Hematopoietic multipotent progenitor cell treated with erythropoietin and hydrocortisone succinate and interleukin-3 and kit ligand, for 15 days (in vitro differentiated cells): ENCODE measurements around the gene KRTAP4-9.
"Not testable (repeated sequence)": the region's sequence is repeated elsewhere in the genome, so short reads cannot be mapped to it uniquely, and the experiment has no call there.

ENCODE experiments used
- DNase-seq: peaks from one replicate; pipeline ENCODE4 v3.0.0-alpha.2; 2015; ENCODE audit warnings: low spot score

KRTAP4-9 gene

DNA sequence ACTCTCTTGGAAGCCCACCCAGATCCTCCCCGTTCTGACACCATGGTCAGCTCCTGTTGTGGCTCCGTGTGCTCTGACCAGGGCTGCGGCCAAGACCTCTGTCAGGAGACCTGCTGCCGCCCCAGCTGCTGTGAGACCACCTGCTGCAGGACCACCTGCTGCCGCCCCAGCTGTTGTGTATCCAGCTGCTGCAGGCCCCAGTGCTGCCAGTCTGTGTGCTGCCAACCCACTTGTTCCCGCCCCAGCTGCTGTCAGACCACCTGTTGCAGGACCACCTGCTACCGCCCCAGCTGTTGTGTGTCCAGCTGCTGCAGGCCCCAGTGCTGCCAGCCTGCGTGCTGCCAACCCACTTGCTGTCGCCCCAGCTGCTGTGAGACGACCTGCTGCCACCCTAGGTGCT lies at the start of gene KRTAP4-9:
Gene KRTAP4-9 (plus strand): TSS at position 43 of the 400 bp plus-strand sequence. CDS start 0 bp downstream, at position 43.
- not testable (repeated sequence) for DNase-seq

DNA sequence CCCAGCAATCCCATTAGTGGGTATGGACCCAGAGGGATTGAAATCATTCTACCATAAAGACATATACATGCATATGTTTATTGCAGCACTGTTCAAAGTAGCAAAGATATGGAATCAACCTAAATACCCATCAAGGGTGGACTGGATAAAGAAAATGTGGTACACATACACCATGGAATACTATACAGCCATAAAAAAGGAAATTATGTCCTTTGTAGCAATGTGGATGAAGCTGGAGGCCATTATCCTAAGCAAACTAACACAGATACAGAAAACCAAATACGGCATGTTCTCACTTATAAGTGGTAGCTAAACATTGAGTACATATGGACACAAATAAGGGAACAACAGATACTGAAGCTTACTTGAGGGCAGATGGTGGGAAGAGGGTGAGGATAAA lies 47.6 kb upstream of the KRTAP4-9 start:
- no peak for DNase-seq

DNA sequence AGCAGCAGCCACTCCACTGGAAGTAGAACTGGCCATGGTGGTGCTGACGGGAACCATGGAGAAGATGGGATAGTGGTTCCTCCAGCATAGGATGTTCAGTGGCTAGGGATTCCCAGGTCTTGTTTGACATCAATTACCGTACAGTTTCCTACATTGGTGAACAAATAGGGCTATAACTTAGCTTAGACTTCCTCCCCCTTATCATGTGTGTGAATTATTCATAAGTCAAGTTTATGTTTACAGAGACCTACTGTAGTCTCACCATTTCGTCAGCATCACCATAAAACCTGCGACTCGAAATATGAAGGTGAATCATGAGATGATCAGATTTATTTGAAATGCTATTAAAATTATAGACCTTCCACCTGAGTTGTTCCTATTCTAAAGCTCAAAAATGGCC lies 46.4 kb upstream of the KRTAP4-9 start:
- no peak for DNase-seq

DNA sequence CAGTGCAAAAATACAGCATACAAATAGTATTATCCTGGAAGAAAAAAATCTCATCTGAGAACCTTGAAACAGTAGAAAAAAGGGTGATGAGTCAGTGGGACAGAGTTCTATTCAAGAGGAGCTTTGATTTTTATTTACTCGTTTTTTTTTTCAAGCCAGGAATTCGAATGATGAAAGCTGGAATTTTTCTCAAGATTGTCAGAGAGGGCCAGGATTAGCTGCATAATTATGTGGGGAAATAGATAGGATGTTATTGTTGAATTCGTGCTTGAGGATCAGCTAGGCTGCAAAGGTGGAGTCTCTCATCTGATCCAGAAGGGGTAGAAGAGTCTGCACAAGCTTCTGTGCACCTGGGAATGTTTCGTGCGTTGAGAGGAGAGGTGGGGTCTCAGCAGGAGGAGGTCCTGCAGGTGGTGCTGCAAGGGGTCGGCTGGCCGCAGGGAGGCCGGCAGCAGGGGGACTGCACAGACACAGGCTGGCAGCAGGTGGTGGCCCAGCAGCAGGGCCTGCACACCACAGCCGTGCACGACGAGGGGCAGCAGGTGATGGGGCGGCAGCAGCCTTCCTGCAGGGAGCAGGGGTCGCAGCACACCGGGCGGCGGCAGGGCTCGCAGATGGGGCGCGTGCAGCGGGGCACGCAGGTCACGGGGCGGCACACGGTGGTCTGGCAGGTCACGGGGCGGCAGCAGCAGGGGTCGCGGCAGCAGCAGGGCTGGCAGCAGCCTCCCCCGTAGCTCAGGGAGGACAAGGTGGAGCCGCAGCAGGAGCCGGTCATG lies 45.7 kb upstream of the KRTAP4-9 start:
- not testable (repeated sequence) for DNase-seq

DNA sequence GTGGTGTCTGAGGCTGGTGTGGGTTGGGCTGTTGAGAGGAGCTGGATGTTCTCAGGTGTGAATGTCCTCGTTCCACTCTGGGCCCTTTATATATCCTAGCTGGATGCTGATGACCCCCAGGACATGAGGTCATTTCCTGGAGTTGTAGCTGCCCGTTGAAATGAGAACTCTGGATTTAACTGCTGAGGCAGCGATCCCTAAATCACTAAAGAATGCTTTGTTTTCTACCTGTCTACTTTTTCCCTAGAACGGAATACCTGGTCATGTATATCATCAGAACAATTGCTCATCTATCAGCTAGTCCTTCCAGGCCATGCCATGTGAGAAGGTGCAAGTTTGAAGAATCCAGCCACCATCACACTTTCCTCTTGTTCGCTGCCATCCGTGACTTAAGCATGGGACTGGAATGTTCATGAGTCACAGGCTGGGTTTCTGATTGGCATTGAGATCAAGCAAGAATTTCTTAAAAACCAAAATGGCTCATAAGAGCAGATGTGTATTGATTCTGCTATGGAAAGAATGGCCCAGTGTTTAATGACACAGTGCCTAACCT lies 45.1 kb upstream of the KRTAP4-9 start, which contains the start of gene KRTAP2-3:
Gene KRTAP2-3 (minus strand): TSS at position 63 of the 553 bp plus-strand sequence. CDS start 64 bp downstream, outside the sequence.
- DNase-seq: no peak

DNA sequence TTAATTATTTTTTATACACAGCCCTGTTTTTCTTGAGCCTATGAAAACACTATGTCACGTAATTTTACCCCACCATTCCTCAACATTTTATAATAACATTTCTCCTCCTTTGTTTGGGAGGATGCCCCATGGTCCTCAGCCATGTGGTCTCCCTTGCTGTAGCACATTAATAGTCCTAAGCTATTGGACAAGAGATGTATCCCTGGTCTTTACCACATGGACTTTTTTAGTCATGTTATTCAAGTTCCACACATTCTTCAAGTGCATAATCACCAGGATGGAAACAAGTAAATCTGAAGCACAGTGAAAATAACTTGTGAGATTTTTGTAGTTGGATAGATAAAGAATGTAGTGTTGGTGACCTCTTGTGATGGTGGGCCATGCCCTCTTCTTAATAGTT lies 43.2 kb upstream of the KRTAP4-9 start:
- DNase-seq: no peak

DNA sequence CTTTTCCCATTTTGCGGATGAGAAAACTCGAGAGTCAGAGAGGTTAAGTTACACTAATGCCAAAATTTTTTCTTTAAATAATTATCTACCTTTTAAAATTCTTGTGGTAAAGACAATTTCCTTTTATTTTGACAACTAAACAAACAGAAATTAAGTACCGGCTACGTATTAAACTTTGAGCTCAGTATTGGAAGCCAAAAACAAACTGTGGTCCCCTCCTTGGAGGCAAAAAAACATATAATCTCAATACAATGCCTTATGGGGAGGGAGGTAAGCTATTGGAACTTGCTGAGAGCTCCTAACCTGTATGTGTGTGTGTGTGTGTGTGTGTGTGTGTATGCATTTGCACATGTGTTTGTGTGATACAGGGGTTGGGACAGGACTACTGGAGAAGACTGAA lies 41.7 kb upstream of the KRTAP4-9 start:
- DNase-seq: no peak

GRCh38 chr17:41064301-41064700 lies 40.9 kb upstream of the KRTAP4-9 start:
- DNase-seq: no peak

- not testable (repeated sequence) for DNase-seq
These were observed 40.0 kb upstream of the KRTAP4-9 start for GRCh38 chr17:41065016-41065689.

DNA sequence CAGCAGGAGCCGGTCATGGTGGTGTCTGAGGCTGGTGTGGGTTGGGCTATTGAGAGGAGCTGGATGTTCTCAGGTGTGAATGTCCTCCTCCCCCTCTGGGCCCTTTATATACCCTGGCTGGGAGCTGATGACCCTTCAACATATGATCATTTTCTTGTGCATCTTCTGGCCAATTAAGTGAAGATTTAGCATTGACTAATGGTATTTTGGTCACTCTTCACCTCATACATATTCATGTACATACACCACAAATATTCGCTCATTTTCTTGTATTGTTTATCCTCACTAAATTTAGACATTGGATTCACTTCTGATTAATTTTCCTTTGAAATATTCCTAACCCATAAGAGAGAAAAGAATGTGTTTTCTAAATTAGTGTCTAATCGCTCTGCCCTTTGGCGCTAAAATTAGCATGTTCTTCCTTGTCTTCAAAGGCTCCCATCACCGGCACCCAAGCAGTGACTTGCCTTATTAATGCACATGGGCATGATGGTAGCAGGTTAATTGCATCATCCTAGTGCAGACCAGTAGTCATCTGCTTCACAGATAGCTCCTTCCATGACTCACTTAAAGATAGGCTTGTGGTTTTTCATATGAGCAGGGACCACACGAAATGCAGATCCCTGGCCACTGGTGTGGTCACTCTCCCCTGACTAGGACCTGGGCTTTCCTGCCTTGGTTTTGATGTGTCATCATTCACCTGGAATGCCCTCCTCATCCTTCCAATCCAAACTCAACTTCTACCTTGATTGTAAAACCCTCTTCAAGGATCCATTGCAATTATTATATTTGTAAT lies 39.2 kb upstream of the KRTAP4-9 start, which contains the start of gene KRTAP2-4:
Gene KRTAP2-4 (minus strand): TSS at position 51 of the 796 bp plus-strand sequence. CDS start 34 bp downstream, at position 17.
- DNase-seq: no peak

DNA sequence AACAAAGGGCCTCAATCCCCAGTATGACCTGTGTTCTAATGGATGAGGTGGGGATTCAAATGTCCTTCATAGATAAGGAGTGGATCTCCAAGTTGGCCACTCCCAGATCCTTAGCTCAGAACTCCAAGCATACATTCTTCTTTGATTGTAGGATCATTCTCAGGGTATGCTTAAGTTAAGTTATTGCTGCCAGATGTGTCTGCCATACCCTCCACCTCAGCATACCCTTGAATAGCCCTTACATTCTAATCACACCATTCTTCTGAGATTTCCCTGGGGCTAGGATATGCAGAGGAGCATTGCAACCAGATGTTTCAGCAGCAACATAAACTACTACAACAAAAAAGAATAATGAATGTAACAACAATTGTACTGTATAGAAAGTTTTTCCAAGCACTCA lies 37.9 kb upstream of the KRTAP4-9 start:
- no peak for DNase-seq

DNA sequence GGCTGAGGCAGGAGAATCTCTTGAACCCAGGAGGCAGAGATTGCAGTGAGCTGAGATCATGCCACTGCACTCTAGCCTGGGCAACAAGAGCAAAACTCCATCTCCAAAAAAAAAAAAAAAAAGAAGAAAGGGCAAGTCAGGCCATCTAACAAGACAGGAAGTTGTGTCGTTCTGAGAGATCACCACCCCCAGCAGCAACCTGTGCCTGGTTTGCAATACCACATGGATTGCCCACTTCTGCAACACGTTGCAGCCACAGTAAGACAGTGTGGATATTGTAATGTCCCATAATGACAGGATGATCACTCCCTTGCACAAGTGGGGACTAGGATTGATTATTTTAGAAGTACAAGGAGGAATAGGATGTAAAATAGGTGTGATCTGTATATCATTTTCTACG lies 36.2 kb upstream of the KRTAP4-9 start:
- DNase-seq: no peak

DNA sequence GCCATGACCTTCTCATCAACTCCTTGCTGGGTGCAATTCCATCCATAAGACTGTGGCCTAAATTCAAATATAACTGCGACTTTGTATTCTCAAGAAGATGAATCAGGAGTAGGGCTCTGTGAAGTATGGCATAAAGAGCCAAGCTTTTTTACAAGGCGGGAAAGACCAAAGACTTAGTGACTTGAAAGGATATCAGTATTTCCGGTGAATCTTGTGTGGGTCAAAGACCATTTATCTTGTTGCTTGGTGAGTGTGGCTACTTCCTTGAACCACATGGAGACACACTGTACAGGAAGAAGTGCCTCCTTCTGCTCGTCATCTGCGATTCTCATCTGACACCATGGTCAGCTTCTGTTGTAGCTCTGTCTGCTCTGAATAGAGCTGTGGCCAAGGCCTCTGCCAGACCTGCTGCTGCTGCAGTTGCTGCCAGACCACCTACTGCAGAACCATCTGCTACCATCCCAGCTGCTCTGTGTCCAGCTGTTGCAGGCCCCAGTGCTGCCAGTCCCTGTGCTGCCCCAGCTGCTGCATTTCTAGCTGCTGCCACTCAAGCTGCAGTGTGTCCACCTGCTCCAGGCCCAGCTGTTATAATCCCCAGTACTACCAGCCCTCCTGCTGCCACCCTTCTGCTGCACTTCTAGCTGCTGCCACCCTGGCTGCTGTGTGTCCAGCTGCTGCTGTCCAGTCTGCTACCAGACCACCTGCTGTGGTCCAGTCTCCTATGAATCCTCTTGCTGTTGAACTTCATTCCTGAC lies 33.4 kb upstream of the KRTAP4-9 start:
- DNase-seq: no peak

- no peak for DNase-seq
These were observed 31.5 kb upstream of the KRTAP4-9 start for GRCh38 chr17:41073676-41074075.

DNA sequence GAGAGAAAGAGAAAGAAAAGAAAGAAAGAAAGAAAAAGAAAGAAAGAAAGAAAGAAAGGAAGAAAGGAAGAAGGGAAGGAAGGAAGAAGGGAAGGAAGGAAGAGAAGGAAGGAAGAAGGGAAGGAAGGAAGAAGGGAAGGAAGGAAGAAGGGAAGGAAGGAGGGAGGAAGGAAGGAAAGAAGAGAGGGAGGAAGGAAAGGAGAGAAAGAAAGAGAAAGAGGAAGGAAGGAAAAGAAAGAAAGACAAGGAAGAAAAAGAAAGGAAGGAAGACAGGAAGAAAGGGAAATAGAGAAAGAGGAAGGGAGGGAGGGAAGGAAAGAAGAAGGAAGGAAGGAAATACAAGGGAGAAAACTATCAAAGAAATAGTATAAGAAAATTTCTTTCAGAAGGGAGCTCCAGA lies 28.4 kb upstream of the KRTAP4-9 start:
- DNase-seq: no peak

GRCh38 chr17:41082626-41083025 lies 22.6 kb upstream of the KRTAP4-9 start:
- no peak for DNase-seq

DNA sequence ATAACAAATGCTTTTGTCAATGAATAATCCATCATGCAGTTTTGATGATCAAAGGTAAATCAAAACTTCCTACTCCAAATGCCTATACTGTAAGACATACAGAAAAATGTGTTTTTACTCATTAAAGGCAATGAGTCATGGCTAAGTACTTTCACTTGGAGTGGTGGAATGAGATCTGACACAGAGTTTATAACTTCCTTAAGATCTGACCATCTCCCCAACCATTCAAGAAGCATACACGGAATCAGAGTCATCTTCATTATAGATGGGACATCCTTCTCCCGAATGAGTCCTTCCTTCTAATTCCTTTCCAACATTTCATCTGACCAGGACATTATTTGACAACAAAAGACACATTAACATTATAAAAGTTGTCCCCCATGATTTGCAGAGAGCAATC lies 21.8 kb upstream of the KRTAP4-9 start:
- not testable (repeated sequence) for DNase-seq

DNA sequence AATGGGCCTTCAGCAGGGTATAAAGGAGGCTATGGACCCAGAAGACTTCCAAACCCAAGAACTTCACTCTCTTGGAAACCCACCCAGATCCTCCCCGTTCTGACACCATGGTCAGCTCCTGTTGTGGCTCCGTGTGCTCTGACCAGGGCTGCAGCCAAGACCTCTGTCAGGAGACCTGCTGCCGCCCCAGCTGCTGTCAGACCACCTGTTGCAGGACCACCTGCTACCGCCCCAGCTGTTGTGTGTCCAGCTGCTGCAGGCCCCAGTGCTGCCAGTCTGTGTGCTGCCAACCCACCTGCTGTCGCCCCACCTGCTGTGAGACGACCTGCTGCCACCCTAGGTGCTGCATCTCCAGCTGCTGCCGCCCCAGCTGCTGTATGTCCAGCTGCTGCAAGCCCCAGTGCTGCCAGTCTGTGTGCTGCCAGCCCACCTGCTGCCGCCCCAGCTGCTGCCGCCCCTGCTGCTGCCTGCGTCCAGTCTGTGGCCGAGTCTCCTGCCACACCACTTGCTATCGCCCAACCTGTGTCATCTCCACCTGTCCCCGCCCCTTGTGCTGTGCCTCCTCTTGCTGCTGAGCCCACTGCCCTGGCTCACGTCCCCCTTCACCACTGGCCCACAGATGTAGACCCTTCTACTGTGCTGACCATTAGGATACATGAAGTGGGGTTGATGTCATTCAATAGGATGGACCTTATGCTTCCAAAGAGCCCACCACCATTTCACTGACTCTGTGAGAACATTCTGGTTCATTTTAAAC lies 20.9 kb upstream of the KRTAP4-9 start, which contains the start of gene KRTAP4-7:
Gene KRTAP4-7 (plus strand): TSS at position 51 of the 757 bp plus-strand sequence. CDS start 57 bp downstream, at position 108.
- not testable (repeated sequence) for DNase-seq

GRCh38 chr17:41088760-41089352 lies 16.3 kb upstream of the KRTAP4-9 start:
- not testable (repeated sequence) for DNase-seq

DNA sequence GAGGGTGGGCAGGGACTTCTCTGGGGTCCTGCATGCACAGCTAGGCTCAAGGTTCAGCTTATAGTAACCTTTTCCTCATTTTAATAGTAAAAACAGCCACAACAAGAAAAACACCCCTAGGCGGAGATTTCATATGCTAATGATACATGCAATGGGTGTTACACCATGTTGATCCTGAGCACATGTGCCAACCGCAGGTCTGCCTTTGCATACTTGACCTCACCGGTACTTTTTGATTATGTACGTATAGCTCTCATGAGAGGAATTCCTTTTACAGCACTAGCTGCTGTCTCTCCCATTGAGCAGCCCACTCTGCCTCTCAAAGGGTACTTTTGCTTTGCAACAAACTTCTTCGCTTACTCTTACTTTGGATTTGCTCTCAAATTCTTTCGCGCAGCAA lies 9.1 kb upstream of the KRTAP4-9 start:
- DNase-seq: no peak
